ENCODE data around the gene SMU1. TPM values are rescaled to one million over a fixed set of nuclear protein-coding genes. Genes with fewer than 3 reads are reported as not detected.

SMU1 gene
- total RNA-seq, 4 donors from 2014 or later: 14.3 to 18.5 (median 16.7) TPM

DNA sequence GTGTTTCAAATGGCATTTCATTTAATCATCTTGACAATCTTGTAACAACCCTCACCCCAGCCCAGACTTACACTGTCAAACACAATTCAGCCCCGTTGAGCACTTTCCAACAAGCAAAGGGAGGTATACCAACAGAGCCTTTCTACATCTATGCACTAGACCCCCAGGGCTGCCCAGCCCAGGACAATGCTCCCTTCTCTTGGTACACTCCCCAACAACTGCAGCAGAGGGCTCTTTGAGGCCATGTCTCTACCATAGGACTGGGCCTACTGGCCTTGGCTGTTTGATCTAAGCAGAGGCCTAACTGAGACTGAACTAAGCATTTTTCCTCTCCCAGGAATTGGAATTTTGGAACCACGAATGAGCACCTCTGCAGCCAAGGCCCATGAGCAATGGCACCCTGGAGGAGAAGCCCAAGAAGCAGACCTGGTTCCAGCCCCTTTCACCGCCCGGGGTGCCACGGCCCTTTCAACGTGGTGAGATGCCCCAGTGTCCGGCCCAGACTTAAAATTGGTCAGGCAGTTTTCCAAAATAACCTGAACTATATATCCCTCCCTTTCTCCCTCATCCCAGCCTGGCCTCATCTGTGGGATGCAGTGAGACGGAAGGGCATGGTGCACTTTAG, 47.0 kb upstream of the SMU1 start:
- Histone ChIP-seq H3K9me3 (no peaks in the 10 kb centered on the region), H3K4me3 (no peak overlapping the region), H3K27ac (no peak overlapping the region), H3K36me3 (peaks cover 45% of the 10 kb centered on the region), H3K4me1 (peaks cover 14% of the 10 kb centered on the region), H3K27me3 (no peaks in the 10 kb centered on the region)
- no peak for DNase-seq (ENCODE audit: low spot score in 2 of 2)
- WGBS: 94% methylated on average over 6 of the region's 8 CpGs
- TF ChIP-seq, protein P1, sequence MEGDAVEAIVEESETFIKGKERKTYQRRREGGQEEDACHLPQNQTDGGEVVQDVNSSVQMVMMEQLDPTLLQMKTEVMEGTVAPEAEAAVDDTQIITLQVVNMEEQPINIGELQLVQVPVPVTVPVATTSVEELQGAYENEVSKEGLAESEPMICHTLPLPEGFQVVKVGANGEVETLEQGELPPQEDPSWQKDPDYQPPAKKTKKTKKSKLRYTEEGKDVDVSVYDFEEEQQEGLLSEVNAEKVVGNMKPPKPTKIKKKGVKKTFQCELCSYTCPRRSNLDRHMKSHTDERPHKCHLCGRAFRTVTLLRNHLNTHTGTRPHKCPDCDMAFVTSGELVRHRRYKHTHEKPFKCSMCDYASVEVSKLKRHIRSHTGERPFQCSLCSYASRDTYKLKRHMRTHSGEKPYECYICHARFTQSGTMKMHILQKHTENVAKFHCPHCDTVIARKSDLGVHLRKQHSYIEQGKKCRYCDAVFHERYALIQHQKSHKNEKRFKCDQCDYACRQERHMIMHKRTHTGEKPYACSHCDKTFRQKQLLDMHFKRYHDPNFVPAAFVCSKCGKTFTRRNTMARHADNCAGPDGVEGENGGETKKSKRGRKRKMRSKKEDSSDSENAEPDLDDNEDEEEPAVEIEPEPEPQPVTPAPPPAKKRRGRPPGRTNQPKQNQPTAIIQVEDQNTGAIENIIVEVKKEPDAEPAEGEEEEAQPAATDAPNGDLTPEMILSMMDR (IDR thresholded peaks at IDR 0.05): no peak
- TF ChIP-seq POLR2AphosphoS5 (IDR thresholded peaks at IDR 0.05) (no peak), EP300 (IDR thresholded peaks at IDR 0.05) (no peak), POLR2A (IDR thresholded peaks at IDR 0.05) (no peak)

DNA sequence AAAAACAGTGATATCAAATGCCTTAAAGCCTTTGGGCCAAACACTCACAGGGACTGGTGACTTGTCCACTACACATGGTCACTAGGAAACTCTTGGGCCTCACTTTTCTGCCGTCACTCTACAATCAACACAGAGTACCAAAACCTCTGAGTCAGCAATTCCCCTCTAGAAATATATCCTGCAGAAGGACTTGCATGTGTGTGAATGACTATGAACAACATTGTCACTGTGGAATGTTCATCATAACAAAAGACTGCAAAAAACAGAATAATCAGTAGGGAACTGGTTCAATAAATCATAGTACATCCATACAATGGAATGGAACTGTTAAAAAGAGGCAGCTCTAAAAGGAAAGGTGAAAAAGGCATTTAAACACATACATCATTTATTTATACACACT, 44.1 kb upstream of the SMU1 start:
- no peak for DNase-seq (ENCODE audit: low spot score in 2 of 2)
- WGBS: 74% methylated on average over 1 of the region's 1 CpG
- H3K27me3 ChIP-seq: no peaks in the 10 kb centered on the region
- H3K36me3 ChIP-seq: peaks cover 31% of the 10 kb centered on the region
- no peaks in the 10 kb centered on the region for H3K9me3 ChIP-seq
- peaks cover 22% of the 10 kb centered on the region for H3K4me1 ChIP-seq
- no peak overlapping the region for H3K4me3 ChIP-seq
- H3K27ac ChIP-seq: no peak overlapping the region
- no peak for TF ChIP-seq POLR2A (IDR thresholded peaks at IDR 0.05)
- TF ChIP-seq, protein P1 (IDR thresholded peaks at IDR 0.05): no peak
- no peak for TF ChIP-seq POLR2AphosphoS5 (IDR thresholded peaks at IDR 0.05)

DNA sequence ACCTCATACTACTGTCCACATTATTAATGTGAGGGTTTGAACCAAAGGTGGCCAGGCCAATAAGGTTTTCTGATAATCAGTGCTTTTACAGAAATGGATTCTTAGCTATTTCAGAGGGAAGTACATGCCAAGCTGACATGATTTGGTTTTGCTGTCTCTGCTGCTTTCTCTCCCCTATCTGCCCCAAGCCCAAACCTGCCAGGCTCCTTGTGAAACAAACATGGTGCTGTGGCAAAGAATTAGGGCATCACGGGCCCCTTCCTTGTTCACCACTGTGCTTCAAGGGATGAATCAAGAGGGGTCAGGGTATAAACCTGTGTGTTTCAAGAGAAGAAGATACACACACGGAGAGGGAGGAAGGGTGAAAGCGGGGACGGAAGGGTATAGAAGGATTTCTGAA, 41.3 kb upstream of the SMU1 start:
- WGBS: 86% methylated on average over 4 of the region's 4 CpGs
- Histone ChIP-seq H3K36me3 (peaks cover 46% of the 10 kb centered on the region), H3K4me3 (no peak overlapping the region), H3K4me1 (peaks cover 16% of the 10 kb centered on the region), H3K27ac (peak overlapping the region; percentile 12), H3K27me3 (no peaks in the 10 kb centered on the region), H3K9me3 (no peaks in the 10 kb centered on the region)
- peak; percentile 32 to 60 for DNase-seq (ENCODE audit: low spot score in 2 of 2)
- no peak for TF ChIP-seq POLR2A (IDR thresholded peaks at IDR 0.05)
- no peak for TF ChIP-seq EP300 (IDR thresholded peaks at IDR 0.05)
- TF ChIP-seq, protein P1 (IDR thresholded peaks at IDR 0.05): no peak
- no peak for TF ChIP-seq POLR2AphosphoS5 (IDR thresholded peaks at IDR 0.05)

DNA sequence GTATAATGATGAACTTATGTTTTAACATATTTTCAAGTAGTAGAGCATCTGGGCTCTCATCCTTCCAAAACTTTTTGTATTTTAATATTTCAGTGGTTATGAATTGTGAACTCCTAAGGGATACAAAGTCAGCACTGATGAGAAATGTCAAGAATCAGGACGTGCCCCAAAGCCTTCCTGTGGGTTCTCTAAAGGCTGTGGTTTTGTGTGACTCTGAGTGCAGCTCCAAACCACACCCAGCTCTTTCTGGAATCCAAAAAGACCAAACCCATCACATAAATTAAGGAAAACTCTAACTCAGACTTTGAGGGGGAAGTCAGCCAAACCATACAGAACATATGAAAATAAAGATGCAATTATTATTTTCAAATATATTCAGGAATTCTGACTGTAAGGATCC, 40.8 kb upstream of the SMU1 start:
- Histone ChIP-seq H3K27ac (peak overlapping the region; percentile 12), H3K9me3 (no peaks in the 10 kb centered on the region), H3K27me3 (no peaks in the 10 kb centered on the region), H3K36me3 (peaks cover 48% of the 10 kb centered on the region), H3K4me3 (no peak overlapping the region), H3K4me1 (peaks cover 16% of the 10 kb centered on the region)
- DNase-seq (ENCODE audit: low spot score in 2 of 2): peak in 1 of 2 donors; percentile 9
- TF ChIP-seq EP300 (IDR thresholded peaks at IDR 0.05): no peak
- TF ChIP-seq POLR2A (IDR thresholded peaks at IDR 0.05): no peak
- TF ChIP-seq, protein P1 (IDR thresholded peaks at IDR 0.05): no peak
- TF ChIP-seq POLR2AphosphoS5 (IDR thresholded peaks at IDR 0.05): no peak
- WGBS: 11% methylated on average over 1 of the region's 1 CpG

DNA sequence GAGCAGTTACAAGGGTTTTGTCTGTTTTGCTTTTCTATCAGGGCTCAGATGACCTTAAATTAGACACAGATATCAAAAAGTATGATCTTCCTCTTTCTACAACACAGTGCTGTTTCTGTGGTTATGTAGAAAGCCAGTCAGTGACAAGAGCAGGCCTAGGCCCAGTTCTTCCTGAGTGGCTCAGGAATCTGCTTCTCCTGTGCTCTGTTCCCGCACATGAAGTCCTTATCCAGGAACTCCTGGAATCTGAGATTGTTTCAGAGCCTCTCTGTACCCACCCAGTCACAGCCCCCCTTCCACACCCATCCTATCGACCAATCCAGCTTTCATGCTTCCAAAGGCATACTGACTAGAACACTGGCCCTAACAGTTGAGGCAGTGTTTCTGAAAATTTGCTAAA, 40.4 kb upstream of the SMU1 start:
- TF ChIP-seq POLR2AphosphoS5 (IDR thresholded peaks at IDR 0.05) (no peak), EP300 (IDR thresholded peaks at IDR 0.05) (no peak), POLR2A (IDR thresholded peaks at IDR 0.05) (no peak)
- TF ChIP-seq, protein P1 (IDR thresholded peaks at IDR 0.05): no peak
- WGBS: 51% methylated on average over 2 of the region's 2 CpGs

More for the DNA sequence above, 40.4 kb upstream of the SMU1 start:
- Histone ChIP-seq H3K36me3 (peaks cover 51% of the 10 kb centered on the region), H3K27me3 (no peaks in the 10 kb centered on the region), H3K27ac (peak overlapping the region; percentile 71), H3K9me3 (no peaks in the 10 kb centered on the region), H3K4me1 (peaks cover 16% of the 10 kb centered on the region), H3K4me3 (no peak overlapping the region)
- peak in 1 of 2 donors; percentile 41 for DNase-seq (ENCODE audit: low spot score in 2 of 2)
